Keratinocyte (primary cell): Measurements from ENCODE around the gene TARBP2. TPM values are rescaled to one million over a fixed set of nuclear protein-coding genes. Genes with fewer than 3 reads are reported as not detected.
A peak's percentile ranks its signal among the peaks of the same experiment; 100 is the strongest.

ENCODE experiments used
- DNase-seq: peaks from one replicate; pipeline ENCODE4 v3.0.0-alpha.2; 2011; ENCODE audit warnings: low read depth, missing footprints, low spot score
- FAIRE-seq: peaks from 2 replicates; lab custom pipeline; 2011; peaks lifted over from hg19 to GRCh38; lab: Jason Lieb, UNC
- H2AFZ ChIP-seq: 2 replicates; pipeline ENCODE4 v1.6.0; 2012; ENCODE audit warnings: low read length, control low read depth, inconsistent platforms; ENCODE audit not compliant: control insufficient read depth
- H3K27ac ChIP-seq: 2 replicates; pipeline ENCODE4 v1.5.1; 2011; ENCODE audit warnings: low read length; ENCODE audit not compliant: control insufficient read depth, insufficient read depth
- H3K27me3 ChIP-seq: 3 replicates; pipeline ENCODE4 v1.6.0; 2011; ENCODE audit warnings: low read length; ENCODE audit not compliant: control insufficient read depth, insufficient read depth; ENCODE audit errors: extremely low read depth
- H3K36me3 ChIP-seq, 2 experiments: 2 replicates in 1 of 2; 3 replicates in 1 of 2; pipeline ENCODE4 v1.5.1; 2011; ENCODE audit warnings: low read length in 2 of 2, mild to moderate bottlenecking in 1 of 2; ENCODE audit not compliant: control insufficient read depth in 2 of 2, insufficient read depth in 2 of 2; ENCODE audit errors: extremely low read depth in 1 of 2
- H3K4me1 ChIP-seq: 3 replicates; pipeline ENCODE4 v1.5.1; 2011; ENCODE audit warnings: low read length; ENCODE audit not compliant: control insufficient read depth, insufficient read depth; ENCODE audit errors: extremely low read depth
- H3K4me2 ChIP-seq: 3 replicates; pipeline ENCODE4 v1.6.0; 2011; ENCODE audit warnings: low read depth, low read length; ENCODE audit not compliant: control insufficient read depth, insufficient read depth; ENCODE audit errors: extremely low read depth
- H3K4me3 ChIP-seq, 3 experiments: fragments of 200-600 bp in 1 of 3; sonication (generic) in 1 of 3; 2 replicates in 2 of 3; 3 replicates in 1 of 3; pipeline ENCODE4 v1.5.1; 2011 to 2016; ENCODE audit warnings: low read length in 3 of 3, mild to moderate bottlenecking in 3 of 3, control low read depth in 2 of 3, inconsistent platforms in 1 of 3, low read depth in 1 of 3, mixed read lengths in 1 of 3, mixed run types in 1 of 3, moderate library complexity in 1 of 3; ENCODE audit not compliant: control insufficient read depth in 2 of 3, insufficient read depth in 2 of 3; ENCODE audit errors: extremely low read depth in 1 of 3
- H3K79me2 ChIP-seq: 2 replicates; pipeline ENCODE4 v1.6.0; 2012; ENCODE audit warnings: low read length; ENCODE audit not compliant: control insufficient read depth, insufficient read depth
- H3K9ac ChIP-seq: 3 replicates; pipeline ENCODE4 v1.6.0; 2011; ENCODE audit warnings: low read length; ENCODE audit not compliant: control insufficient read depth, insufficient read depth; ENCODE audit errors: extremely low read depth
- H3K9me1 ChIP-seq: 3 replicates; pipeline ENCODE4 v1.6.0; 2011; ENCODE audit warnings: low read length; ENCODE audit not compliant: control insufficient read depth, insufficient read depth; ENCODE audit errors: extremely low read depth
- H3K9me3 ChIP-seq: 2 replicates; pipeline ENCODE4 v1.5.1; 2012; ENCODE audit warnings: low read depth, low read length; ENCODE audit not compliant: control insufficient read depth
- H4K20me1 ChIP-seq: 3 replicates; pipeline ENCODE4 v1.6.0; 2011; ENCODE audit warnings: low read length; ENCODE audit not compliant: control insufficient read depth, insufficient read depth; ENCODE audit errors: extremely low read depth
- EZH2 ChIP-seq: IDR thresholded peaks from one replicate; pipeline ENCODE4 v1.6.1; 2012; ENCODE audit warnings: inconsistent platforms, mild to moderate bottlenecking, low read length, moderate library complexity
- dilution Hi-C: fragments of 300-500 bp; cut with MboI; formaldehyde crosslinking; loops from one replicate; pipeline ENCODE4 v1.7.0; 2020; ENCODE audit warnings: low sequenced_read_pairs; ENCODE audit not compliant: extremely low pct_ligation_motif_present
- polyA plus RNA-seq, 5 experiments: library from polyadenylated mRNA; depleted of rRNA in 3 of 5; stranded (reverse) in 3 of 5; stranded (forward) in 1 of 5; unstranded in 1 of 5; fragments of >200 nt; gene quantifications; 1 replicate in 1 of 5; 2 replicates in 3 of 5; 3 replicates in 1 of 5; pipeline versions ENCODE4 v1.2.1 to v1.2.3, GENCODE V29; 2011 to 2012; ENCODE audit warnings: missing spikeins in 2 of 5, low read depth in 1 of 5, low replicate concordance in 1 of 5
- TF ChIP-seq, protein P1 (sequence below), 3 experiments: IDR thresholded peaks in 1 of 3; conservative IDR thresholded peaks in 1 of 3; optimal IDR thresholded peaks in 1 of 3; 2 replicates in 2 of 3; 3 replicates in 1 of 3; pipeline versions ENCODE3 to v1.5.1; 2011; ENCODE audit warnings: low read length in 3 of 3, mild to moderate bottlenecking in 3 of 3, moderate library complexity in 2 of 3, control low read depth in 1 of 3, inconsistent platforms in 1 of 3; ENCODE audit not compliant: insufficient read depth in 2 of 3; ENCODE audit errors: extremely low read depth in 1 of 3

Gene TARBP2
- polyA plus RNA-seq, 1 donor (not counting 4 experiments of a cell fraction or from before 2014, with no cell fraction given): 21.0 TPM

- Histone ChIP-seq H2AFZ (no peak overlapping the region), H3K27me3 (no peaks in the 10 kb centered on the region), H3K4me2 (no peak overlapping the region), H3K9me1 (peaks cover 3% of the 10 kb centered on the region), H3K4me1 (peaks cover 23% of the 10 kb centered on the region), H4K20me1 (peaks cover 14% of the 10 kb centered on the region), H3K4me3 (no peak overlapping the region), H3K9me3 (no peaks in the 10 kb centered on the region), H3K9ac (no peak overlapping the region), H3K36me3 (peaks cover 18 to 47% of the 10 kb centered on the region in 2 experiments), H3K79me2 (no peaks in the 10 kb centered on the region), H3K27ac (no peak overlapping the region)
- FAIRE-seq (no peak), DNase-seq (no peak)
- no peak for TF ChIP-seq EZH2
- TF ChIP-seq, protein P1, sequence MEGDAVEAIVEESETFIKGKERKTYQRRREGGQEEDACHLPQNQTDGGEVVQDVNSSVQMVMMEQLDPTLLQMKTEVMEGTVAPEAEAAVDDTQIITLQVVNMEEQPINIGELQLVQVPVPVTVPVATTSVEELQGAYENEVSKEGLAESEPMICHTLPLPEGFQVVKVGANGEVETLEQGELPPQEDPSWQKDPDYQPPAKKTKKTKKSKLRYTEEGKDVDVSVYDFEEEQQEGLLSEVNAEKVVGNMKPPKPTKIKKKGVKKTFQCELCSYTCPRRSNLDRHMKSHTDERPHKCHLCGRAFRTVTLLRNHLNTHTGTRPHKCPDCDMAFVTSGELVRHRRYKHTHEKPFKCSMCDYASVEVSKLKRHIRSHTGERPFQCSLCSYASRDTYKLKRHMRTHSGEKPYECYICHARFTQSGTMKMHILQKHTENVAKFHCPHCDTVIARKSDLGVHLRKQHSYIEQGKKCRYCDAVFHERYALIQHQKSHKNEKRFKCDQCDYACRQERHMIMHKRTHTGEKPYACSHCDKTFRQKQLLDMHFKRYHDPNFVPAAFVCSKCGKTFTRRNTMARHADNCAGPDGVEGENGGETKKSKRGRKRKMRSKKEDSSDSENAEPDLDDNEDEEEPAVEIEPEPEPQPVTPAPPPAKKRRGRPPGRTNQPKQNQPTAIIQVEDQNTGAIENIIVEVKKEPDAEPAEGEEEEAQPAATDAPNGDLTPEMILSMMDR (optimal IDR thresholded peaks at IDR 0.05 in 1 of 3, IDR thresholded peaks at IDR 0.05 in 1 of 3, conservative IDR thresholded peaks at IDR 0.05 in 1 of 3; ENCODE audit: extremely low read depth in 1 of 3, insufficient read depth in 2 of 3, low read length in 3 of 3): peak in 2 of 3 experiments; percentile 15 to 48
- dilution Hi-C loops: no loop called here
These were observed 19.0 kb upstream of the TARBP2 start for GRCh38 chr12:53481939-53482586.

DNA sequence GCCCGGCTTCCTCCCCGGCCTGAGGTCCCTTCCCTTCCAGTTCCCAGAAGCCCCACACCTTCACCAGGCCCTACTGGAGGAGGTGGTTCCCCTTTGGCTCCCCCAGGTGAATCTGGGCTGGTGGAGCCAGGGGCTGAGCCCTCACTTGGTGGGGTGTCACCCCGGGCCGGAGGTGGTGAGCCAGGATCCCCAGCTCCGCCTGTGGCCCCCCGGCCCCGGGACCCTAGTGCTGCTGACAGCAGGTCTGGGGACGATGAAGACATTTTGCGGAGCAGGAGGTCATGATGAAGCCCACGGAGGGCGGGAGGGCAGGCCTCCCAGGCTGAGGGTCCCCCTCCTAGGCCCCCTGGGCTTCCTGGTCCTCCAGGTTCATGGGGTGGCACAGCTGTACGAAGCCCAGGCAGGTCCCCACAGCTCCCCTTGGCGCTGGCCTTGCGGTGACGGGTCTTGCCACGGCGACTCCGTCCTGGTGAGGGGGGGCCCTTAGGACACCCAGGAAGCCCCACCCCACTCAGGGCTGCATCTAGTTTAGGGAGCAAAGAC lies 18.4 kb upstream of the TARBP2 start:
- H3K4me1 ChIP-seq: peaks cover 23% of the 10 kb centered on the region
- dilution Hi-C loops: no loop called here

More for the DNA sequence above, 18.4 kb upstream of the TARBP2 start:
- H4K20me1 ChIP-seq: peaks cover 14% of the 10 kb centered on the region
- no peak overlapping the region for H3K4me3 ChIP-seq
- H3K4me2 ChIP-seq: no peak overlapping the region
- DNase-seq: no peak
- no peak for FAIRE-seq
- H3K27me3 ChIP-seq: no peaks in the 10 kb centered on the region
- H2AFZ ChIP-seq: no peak overlapping the region
- no peak overlapping the region for H3K9ac ChIP-seq
- peaks cover 3% of the 10 kb centered on the region for H3K9me1 ChIP-seq
- no peaks in the 10 kb centered on the region for H3K9me3 ChIP-seq
- peaks cover 18 to 45% of the 10 kb centered on the region in 2 experiments for H3K36me3 ChIP-seq
- no peak for TF ChIP-seq EZH2
- TF ChIP-seq, protein P1 (optimal IDR thresholded peaks at IDR 0.05 in 1 of 3, IDR thresholded peaks at IDR 0.05 in 1 of 3, conservative IDR thresholded peaks at IDR 0.05 in 1 of 3; ENCODE audit: extremely low read depth in 1 of 3, insufficient read depth in 2 of 3, low read length in 3 of 3): no peak
- no peaks in the 10 kb centered on the region for H3K79me2 ChIP-seq
- H3K27ac ChIP-seq: no peak overlapping the region
